GM12878 (cell line): ENCODE data around the gene ZWILCH. TPM values are rescaled to one million over a fixed set of nuclear protein-coding genes. Genes with fewer than 3 reads are reported as not detected.

Experiments used
- EED ChIP-seq: sonication (generic); IDR thresholded peaks from 2 replicates; pipeline ENCODE4 v1.6.1; 2016; ENCODE audit warnings: antibody characterized with exemption, low read depth
- GATAD2B ChIP-seq: fragments of 450-650 bp; conservative IDR thresholded peaks from 2 replicates; pipeline ENCODE4 v1.6.1; 2017; ENCODE audit warnings: low read depth, mild to moderate bottlenecking, moderate library complexity
- HDAC6 ChIP-seq: fragments of 200-600 bp; sonication (generic); IDR thresholded peaks from one replicate; pipeline ENCODE4 v1.8.0; 2017; ENCODE audit warnings: antibody characterized with exemption; ENCODE audit not compliant: unreplicated experiment
- RUNX3 ChIP-seq: IDR thresholded peaks from 2 replicates; pipeline ENCODE4 v1.6.1; 2012; ENCODE audit warnings: low read length, inconsistent platforms
- SPI1 ChIP-seq: IDR thresholded peaks from 2 replicates; pipeline ENCODE4 v1.6.1; 2011; ENCODE audit warnings: low read depth, mild to moderate bottlenecking, low read length, moderate library complexity, borderline replicate concordance; ENCODE audit not compliant: insufficient read depth
- YY1 ChIP-seq: IDR thresholded peaks from 2 replicates; pipeline ENCODE4 v1.6.1; 2011; ENCODE audit warnings: low read depth, mild to moderate bottlenecking, low read length
- polyA plus RNA-seq, 11 experiments: library from polyadenylated mRNA; depleted of rRNA in 4 of 11; unstranded in 6 of 11; stranded (reverse) in 5 of 11; fragments of >200 nt; fragmentation: Nextera tagmentation in 4 of 11; fragmentation: Illumina TruSeq in 1 of 11; extraction: Ambion mirVana in 4 of 11; extraction: Trizol in 1 of 11; gene quantifications; 1 replicate in 1 of 11; 2 replicates in 10 of 11; pipeline versions ENCODE4 v1.2.1 to v1.2.3, GENCODE V29; 2011 to 2016; ENCODE audit warnings: inconsistent platforms in 2 of 11, missing spikeins in 2 of 11, low read depth in 1 of 11
- total RNA-seq, 4 experiments: library from RNA; depleted of rRNA in 3 of 4; stranded (reverse); fragments of >200 nt in 3 of 4; fragmentation: Illumina TruSeq in 1 of 4; extraction: Trizol in 1 of 4; gene quantifications; 2 replicates each; pipeline versions ENCODE4 v1.2.1 to v1.2.3, GENCODE V29; 2013 to 2021
- TF ChIP-seq, protein P1 (sequence below): fragments of 450-650 bp; IDR thresholded peaks from 2 replicates; pipeline ENCODE4 v1.6.1; 2016; ENCODE audit warnings: mild to moderate bottlenecking
- TF ChIP-seq, protein P2 (sequence below): fragments of 450-650 bp; IDR thresholded peaks from 2 replicates; pipeline ENCODE4 v1.6.1; 2017; ENCODE audit warnings: borderline replicate concordance
- TF ChIP-seq, protein P3 (sequence below), 3 experiments: IDR thresholded peaks in 2 of 3; conservative IDR thresholded peaks in 1 of 3; 2 replicates each; pipeline ENCODE4 v1.5.1; 2011; ENCODE audit warnings: low read depth in 3 of 3, low read length in 3 of 3, mild to moderate bottlenecking in 3 of 3, control low read depth in 2 of 3, moderate library complexity in 2 of 3, inconsistent platforms in 1 of 3, mixed read lengths in 1 of 3; ENCODE audit not compliant: control insufficient read depth in 2 of 3, insufficient read depth in 1 of 3; ENCODE audit errors: extremely low read depth in 1 of 3

ZWILCH gene
- total and polyA plus RNA-seq, 10 of the 15 experiments (the other 5 are each of a cell fraction or from before 2014, with no cell fraction given): 15.6 to 73.9 (median 32.4) TPM

DNA sequence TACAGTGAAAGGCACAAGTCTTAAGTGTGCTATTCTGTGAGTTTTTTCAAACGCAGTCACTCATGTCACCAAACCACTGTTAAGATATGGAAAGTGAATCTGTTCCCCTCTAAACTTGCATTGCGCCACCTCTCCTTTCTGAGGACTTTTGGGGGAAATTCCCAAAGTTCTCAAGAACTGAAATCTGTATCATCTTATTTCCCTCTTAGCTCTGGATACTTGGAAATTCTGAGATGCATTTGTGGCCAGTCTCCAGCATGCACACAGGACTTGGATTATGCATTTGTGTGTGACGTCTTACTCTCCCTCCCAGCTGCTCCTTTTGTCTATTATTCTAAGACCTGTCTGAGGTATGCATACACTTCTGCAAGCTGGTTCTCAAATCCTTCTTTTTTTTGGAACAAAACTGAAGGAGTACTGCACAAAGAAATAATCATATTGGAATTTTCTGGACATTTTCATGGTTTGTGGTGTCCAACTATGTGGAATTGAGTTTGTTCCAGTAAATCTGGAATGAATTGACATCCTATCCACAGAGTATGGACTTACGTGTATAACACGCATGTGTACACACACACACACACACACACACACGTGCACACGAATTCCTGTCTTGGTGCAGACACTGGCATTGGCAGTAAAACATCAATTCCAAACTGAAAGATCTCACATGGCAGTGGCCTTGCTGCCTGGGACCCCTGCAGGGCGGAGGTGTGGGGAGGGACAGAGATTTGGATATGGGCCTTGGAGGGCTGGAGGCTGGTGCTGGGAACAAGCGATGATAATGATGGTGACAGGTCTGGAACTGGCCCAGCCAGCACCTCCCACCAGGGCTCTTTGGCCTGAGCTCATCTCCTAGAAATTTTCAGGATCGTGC lies 68.8 kb downstream of the ZWILCH start (continued):
- TF ChIP-seq, protein P1, sequence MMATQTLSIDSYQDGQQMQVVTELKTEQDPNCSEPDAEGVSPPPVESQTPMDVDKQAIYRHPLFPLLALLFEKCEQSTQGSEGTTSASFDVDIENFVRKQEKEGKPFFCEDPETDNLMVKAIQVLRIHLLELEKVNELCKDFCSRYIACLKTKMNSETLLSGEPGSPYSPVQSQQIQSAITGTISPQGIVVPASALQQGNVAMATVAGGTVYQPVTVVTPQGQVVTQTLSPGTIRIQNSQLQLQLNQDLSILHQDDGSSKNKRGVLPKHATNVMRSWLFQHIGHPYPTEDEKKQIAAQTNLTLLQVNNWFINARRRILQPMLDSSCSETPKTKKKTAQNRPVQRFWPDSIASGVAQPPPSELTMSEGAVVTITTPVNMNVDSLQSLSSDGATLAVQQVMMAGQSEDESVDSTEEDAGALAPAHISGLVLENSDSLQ: peak; percentile 59
- TF ChIP-seq, protein P2, sequence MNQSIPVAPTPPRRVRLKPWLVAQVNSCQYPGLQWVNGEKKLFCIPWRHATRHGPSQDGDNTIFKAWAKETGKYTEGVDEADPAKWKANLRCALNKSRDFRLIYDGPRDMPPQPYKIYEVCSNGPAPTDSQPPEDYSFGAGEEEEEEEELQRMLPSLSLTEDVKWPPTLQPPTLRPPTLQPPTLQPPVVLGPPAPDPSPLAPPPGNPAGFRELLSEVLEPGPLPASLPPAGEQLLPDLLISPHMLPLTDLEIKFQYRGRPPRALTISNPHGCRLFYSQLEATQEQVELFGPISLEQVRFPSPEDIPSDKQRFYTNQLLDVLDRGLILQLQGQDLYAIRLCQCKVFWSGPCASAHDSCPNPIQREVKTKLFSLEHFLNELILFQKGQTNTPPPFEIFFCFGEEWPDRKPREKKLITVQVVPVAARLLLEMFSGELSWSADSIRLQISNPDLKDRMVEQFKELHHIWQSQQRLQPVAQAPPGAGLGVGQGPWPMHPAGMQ: no peak
- TF ChIP-seq RUNX3: peak; percentile 20; the same call in 1 of the 2 replicates
- TF ChIP-seq YY1: no peak
- TF ChIP-seq, protein P3, sequence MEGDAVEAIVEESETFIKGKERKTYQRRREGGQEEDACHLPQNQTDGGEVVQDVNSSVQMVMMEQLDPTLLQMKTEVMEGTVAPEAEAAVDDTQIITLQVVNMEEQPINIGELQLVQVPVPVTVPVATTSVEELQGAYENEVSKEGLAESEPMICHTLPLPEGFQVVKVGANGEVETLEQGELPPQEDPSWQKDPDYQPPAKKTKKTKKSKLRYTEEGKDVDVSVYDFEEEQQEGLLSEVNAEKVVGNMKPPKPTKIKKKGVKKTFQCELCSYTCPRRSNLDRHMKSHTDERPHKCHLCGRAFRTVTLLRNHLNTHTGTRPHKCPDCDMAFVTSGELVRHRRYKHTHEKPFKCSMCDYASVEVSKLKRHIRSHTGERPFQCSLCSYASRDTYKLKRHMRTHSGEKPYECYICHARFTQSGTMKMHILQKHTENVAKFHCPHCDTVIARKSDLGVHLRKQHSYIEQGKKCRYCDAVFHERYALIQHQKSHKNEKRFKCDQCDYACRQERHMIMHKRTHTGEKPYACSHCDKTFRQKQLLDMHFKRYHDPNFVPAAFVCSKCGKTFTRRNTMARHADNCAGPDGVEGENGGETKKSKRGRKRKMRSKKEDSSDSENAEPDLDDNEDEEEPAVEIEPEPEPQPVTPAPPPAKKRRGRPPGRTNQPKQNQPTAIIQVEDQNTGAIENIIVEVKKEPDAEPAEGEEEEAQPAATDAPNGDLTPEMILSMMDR (IDR thresholded peaks at IDR 0.05 in 2 of 3, conservative IDR thresholded peaks at IDR 0.05 in 1 of 3; ENCODE audit: control insufficient read depth in 2 of 3, extremely low read depth in 1 of 3, insufficient read depth in 1 of 3, low read depth in 3 of 3, low read length in 3 of 3): no peak
- no peak for TF ChIP-seq EED
- TF ChIP-seq SPI1: no peak
- no peak for TF ChIP-seq HDAC6
- no peak for TF ChIP-seq GATAD2B
